Esophagus squamous epithelium (tissue), 4 donors: ENCODE data around the gene ZHX3.
A peak's percentile ranks its signal among the peaks of the same experiment; 100 is the strongest.

Source experiments
- POLR2A ChIP-seq, 4 donors: fragments of 450-650 bp; IDR thresholded peaks; one replicate each; pipeline ENCODE4 v1.6.1; 2017; ENCODE audit warnings: antibody characterized with exemption in 4 of 4, mild to moderate bottlenecking in 4 of 4, moderate library complexity in 3 of 4
- TF ChIP-seq, protein P1 (sequence below), 6 experiments: fragments of 450-650 bp in 4 of 6; fragments of 200-600 bp in 2 of 6; sonication (generic) in 2 of 6; IDR thresholded peaks; one replicate each; pipeline ENCODE4 v1.5.1; 2016 to 2019; ENCODE audit warnings: antibody characterized with exemption in 6 of 6, mild to moderate bottlenecking in 4 of 6, moderate library complexity in 4 of 6

DNA sequence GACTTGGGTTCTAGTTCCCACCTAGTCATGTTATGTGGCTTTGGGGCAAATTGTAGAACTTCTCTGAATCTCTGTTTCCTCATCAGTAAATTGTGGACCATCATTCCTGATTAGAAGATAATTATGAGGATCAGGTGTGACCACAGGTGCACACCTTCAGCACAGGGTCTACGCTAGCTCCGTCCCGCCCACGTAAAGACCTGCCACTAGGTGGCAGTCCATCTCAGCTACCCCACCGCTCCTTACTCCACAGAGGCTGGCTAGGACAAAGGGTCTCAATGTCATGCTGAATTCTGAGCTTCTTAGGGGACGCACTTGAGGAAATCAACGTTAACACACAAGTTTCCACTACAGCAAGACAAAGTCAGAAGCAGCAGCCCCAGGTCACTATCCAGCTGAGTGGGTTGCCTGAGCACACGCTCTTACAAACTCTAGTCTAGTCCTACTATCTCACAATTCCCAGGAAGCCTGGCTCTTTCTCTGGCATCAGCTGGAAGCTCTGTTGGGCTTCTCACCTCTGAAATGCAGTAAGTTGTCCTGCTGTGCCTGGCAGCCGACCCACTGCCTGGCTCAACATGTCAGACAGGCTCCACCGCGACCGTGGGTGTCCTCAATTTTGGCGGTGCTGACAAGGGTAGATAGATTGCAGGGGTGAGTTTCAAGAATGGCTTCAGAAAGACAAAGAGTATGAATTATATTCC, 182.2 kb downstream of the ZHX3 start:
- TF ChIP-seq, protein P1, sequence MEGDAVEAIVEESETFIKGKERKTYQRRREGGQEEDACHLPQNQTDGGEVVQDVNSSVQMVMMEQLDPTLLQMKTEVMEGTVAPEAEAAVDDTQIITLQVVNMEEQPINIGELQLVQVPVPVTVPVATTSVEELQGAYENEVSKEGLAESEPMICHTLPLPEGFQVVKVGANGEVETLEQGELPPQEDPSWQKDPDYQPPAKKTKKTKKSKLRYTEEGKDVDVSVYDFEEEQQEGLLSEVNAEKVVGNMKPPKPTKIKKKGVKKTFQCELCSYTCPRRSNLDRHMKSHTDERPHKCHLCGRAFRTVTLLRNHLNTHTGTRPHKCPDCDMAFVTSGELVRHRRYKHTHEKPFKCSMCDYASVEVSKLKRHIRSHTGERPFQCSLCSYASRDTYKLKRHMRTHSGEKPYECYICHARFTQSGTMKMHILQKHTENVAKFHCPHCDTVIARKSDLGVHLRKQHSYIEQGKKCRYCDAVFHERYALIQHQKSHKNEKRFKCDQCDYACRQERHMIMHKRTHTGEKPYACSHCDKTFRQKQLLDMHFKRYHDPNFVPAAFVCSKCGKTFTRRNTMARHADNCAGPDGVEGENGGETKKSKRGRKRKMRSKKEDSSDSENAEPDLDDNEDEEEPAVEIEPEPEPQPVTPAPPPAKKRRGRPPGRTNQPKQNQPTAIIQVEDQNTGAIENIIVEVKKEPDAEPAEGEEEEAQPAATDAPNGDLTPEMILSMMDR (IDR thresholded peaks at IDR 0.05), result peak; percentile 63 to 81 (median 76)
- TF ChIP-seq POLR2A (IDR thresholded peaks at IDR 0.05), result no peak
